Brain pericyte (primary cell): ENCODE measurements around the gene OR9A4.

Source experiments
- DNase-seq: peaks from one replicate; pipeline ENCODE4 v3.0.0-alpha.2; 2012; ENCODE audit warnings: low read depth, low spot score

OR9A4 gene

GRCh38 chr7:141946796-141947195 is 30.6 kb downstream of the OR9A4 start, which contains the start of gene CLEC5A:
Gene CLEC5A, minus strand, starts transcription at chr7:141946974. Its CDS starts 682 bp downstream, at chr7:141946292.
- no peak for DNase-seq

GRCh38 chr7:141949021-141949420 is 32.8 kb downstream of the OR9A4 start:
- DNase-seq = no peak

GRCh38 chr7:141949451-141949850 is 33.3 kb downstream of the OR9A4 start:
- DNase-seq = no peak

- DNase-seq = no peak
These were observed 33.7 kb downstream of the OR9A4 start for GRCh38 chr7:141949911-141950310.

GRCh38 chr7:141950806-141951205 is 34.6 kb downstream of the OR9A4 start:
- DNase-seq = no peak

GRCh38 chr7:141952461-141952860 is 36.3 kb downstream of the OR9A4 start:
- no peak for DNase-seq

GRCh38 chr7:141954334-141954733 is 38.1 kb downstream of the OR9A4 start:
- DNase-seq = no peak

GRCh38 chr7:141956084-141956483 is 39.9 kb downstream of the OR9A4 start:
- no peak for DNase-seq

- DNase-seq = no peak
These were observed 44.7 kb downstream of the OR9A4 start for GRCh38 chr7:141960687-141961422.
